Karpas-422 (cell line): Measurements from ENCODE around the gene SUV39H2. TPM values are rescaled to one million over a fixed set of nuclear protein-coding genes. Genes with fewer than 3 reads are reported as not detected.
A peak's percentile ranks its signal among the peaks of the same experiment; 100 is the strongest.

Source experiments
- DNase-seq: peaks from one replicate; pipeline ENCODE4 v3.0.0-alpha.2; 2015
- H2AFZ ChIP-seq: fragments of 200-600 bp; sonication (generic); 2 replicates; pipeline ENCODE4 v1.6.1; 2014; ENCODE audit warnings: antibody characterized with exemption, low read length, mixed read lengths
- H3K27ac ChIP-seq: fragments of 200-600 bp; sonication (generic); 2 replicates; pipeline ENCODE4 v1.5.1; 2014; ENCODE audit warnings: mild to moderate bottlenecking, low read length, moderate library complexity
- H3K27me3 ChIP-seq: fragments of 200-600 bp; sonication (generic); 2 replicates; pipeline ENCODE4 v1.6.1; 2014; ENCODE audit warnings: low read length, mixed read lengths
- H3K36me3 ChIP-seq: fragments of 200-600 bp; sonication (generic); 2 replicates; pipeline ENCODE4 v1.6.1; 2014; ENCODE audit warnings: low read length, mixed read lengths; ENCODE audit not compliant: insufficient read depth
- H3K4me1 ChIP-seq: fragments of 200-600 bp; sonication (generic); 2 replicates; pipeline ENCODE4 v1.6.1; 2014; ENCODE audit warnings: mild to moderate bottlenecking, low read length, mixed read lengths
- H3K4me2 ChIP-seq: fragments of 200-600 bp; sonication (generic); 2 replicates; pipeline ENCODE4 v1.6.1; 2014; ENCODE audit warnings: low read length, low read depth, mild to moderate bottlenecking; ENCODE audit not compliant: poor library complexity, severe bottlenecking
- H3K4me3 ChIP-seq: fragments of 200-600 bp; sonication (generic); 2 replicates; pipeline ENCODE4 v1.5.1; 2014; ENCODE audit warnings: mild to moderate bottlenecking, antibody characterized with exemption, low read length, mixed read lengths
- H3K79me2 ChIP-seq: fragments of 200-600 bp; sonication (generic); 2 replicates; pipeline ENCODE4 v1.6.1; 2014; ENCODE audit warnings: mild to moderate bottlenecking, low read length, mixed read lengths
- H3K9ac ChIP-seq: fragments of 200-600 bp; sonication (generic); 2 replicates; pipeline ENCODE4 v1.6.0; 2014; ENCODE audit warnings: low read length
- H3K9me2 ChIP-seq: fragments of 200-600 bp; sonication (generic), shearing (Covaris generic); replicated peaks from 2 replicates; pipeline ENCODE4 v1.6.0; 2014; ENCODE audit warnings: mild to moderate bottlenecking, low read length, moderate library complexity; ENCODE audit not compliant: insufficient read depth
- H3K9me3 ChIP-seq: fragments of 300-700, 200-600 bp; sonication (generic); 2 replicates; pipeline ENCODE4 v1.6.1; 2014; ENCODE audit warnings: low read length, mixed read lengths
- H4K20me1 ChIP-seq: fragments of 200-600 bp; sonication (generic); 2 replicates; pipeline ENCODE4 v1.6.1; 2014; ENCODE audit warnings: mild to moderate bottlenecking, antibody characterized with exemption, low read length, low read depth; ENCODE audit not compliant: insufficient read depth
- total RNA-seq: library from RNA; depleted of rRNA; stranded (reverse); fragments of >200 nt; shearing (Covaris generic); gene quantifications from 2 replicates; pipeline ENCODE4 v1.2.3, GENCODE V29; 2014; ENCODE audit warnings: low replicate concordance

Gene SUV39H2
- total RNA-seq, 1 experiment from 2014 or later = 23.8 TPM

GRCh38 chr10:14840178-14840577 lies 38.5 kb upstream of the SUV39H2 start:
- no peak overlapping the region for H3K27ac ChIP-seq
- no peaks in the 10 kb centered on the region for H3K9me2 ChIP-seq
- no peak for DNase-seq
- peaks cover 68% of the 10 kb centered on the region for H3K79me2 ChIP-seq
- peaks cover 44% of the 10 kb centered on the region; the same call in 1 of the 2 replicates for H3K36me3 ChIP-seq
- peak overlapping the region; percentile 5 for H3K4me2 ChIP-seq
- no peaks in the 10 kb centered on the region for H3K27me3 ChIP-seq
- H3K4me3 ChIP-seq = no peak overlapping the region
- H2AFZ ChIP-seq = no peak overlapping the region
- H3K4me1 ChIP-seq = peaks cover 17% of the 10 kb centered on the region
- peaks cover 10% of the 10 kb centered on the region; the same call in 1 of the 2 replicates for H4K20me1 ChIP-seq
- no peaks in the 10 kb centered on the region for H3K9me3 ChIP-seq
- H3K9ac ChIP-seq = no peak overlapping the region

DNA sequence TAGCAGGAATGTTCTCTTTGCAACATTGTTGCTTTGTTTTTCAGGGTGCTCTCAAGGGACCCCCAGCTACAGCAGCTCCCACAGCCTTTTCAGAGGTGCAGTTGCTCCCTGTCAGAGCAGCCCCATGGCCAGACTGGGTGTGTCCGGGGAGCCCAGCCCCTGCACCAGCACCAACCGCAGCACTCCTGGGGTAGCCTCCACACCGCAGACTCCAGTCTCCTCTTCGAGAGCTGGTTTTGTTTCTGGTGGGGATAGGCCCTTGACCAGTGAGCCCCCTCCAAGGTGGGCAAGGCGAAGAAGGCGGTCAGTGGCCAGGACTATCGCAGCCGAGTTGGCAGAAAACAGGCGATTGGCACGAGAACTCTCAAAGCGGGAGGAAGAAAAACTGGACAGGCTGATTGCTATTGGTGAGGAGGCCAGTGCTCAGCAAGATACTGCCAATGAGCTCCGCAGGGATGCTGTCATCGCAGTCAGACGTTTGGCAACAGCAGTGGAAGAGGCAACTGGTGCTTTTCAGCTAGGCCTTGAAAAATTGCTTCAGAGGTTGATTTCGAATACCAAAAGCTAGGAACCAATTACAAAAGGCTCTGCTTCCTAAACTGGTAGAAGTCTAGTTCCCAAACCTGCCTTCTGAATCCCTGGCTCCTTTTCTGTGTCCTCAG lies 35.2 kb upstream of the SUV39H2 start:
- Histone ChIP-seq H3K9me2 (no peaks in the 10 kb centered on the region), H3K9ac (no peak overlapping the region), H3K27me3 (no peaks in the 10 kb centered on the region), H3K4me3 (no peak overlapping the region), H3K79me2 (peaks cover 84% of the 10 kb centered on the region), H3K4me1 (peaks cover 10% of the 10 kb centered on the region), H3K4me2 (no peak overlapping the region), H2AFZ (no peak overlapping the region), H4K20me1 (peaks cover 10% of the 10 kb centered on the region; the same call in 1 of the 2 replicates), H3K36me3 (peaks cover 49% of the 10 kb centered on the region; the same call in 1 of the 2 replicates), H3K27ac (no peak overlapping the region), H3K9me3 (no peaks in the 10 kb centered on the region)
- no peak for DNase-seq

GRCh38 chr10:14844948-14845347 lies 33.7 kb upstream of the SUV39H2 start:
- Histone ChIP-seq H3K27me3 (no peaks in the 10 kb centered on the region), H3K9me3 (no peaks in the 10 kb centered on the region), H3K9me2 (no peaks in the 10 kb centered on the region), H3K79me2 (peaks cover 69% of the 10 kb centered on the region), H3K9ac (no peak overlapping the region), H3K4me1 (peaks cover 5% of the 10 kb centered on the region), H3K36me3 (peaks cover 59% of the 10 kb centered on the region; the same call in 1 of the 2 replicates), H3K27ac (no peak overlapping the region), H2AFZ (no peak overlapping the region), H3K4me2 (no peak overlapping the region), H3K4me3 (no peak overlapping the region), H4K20me1 (0 out of 2 replicates have a peak, but pooled peaks cover 4% of the 10 kb centered on the region)
- no peak for DNase-seq

DNA sequence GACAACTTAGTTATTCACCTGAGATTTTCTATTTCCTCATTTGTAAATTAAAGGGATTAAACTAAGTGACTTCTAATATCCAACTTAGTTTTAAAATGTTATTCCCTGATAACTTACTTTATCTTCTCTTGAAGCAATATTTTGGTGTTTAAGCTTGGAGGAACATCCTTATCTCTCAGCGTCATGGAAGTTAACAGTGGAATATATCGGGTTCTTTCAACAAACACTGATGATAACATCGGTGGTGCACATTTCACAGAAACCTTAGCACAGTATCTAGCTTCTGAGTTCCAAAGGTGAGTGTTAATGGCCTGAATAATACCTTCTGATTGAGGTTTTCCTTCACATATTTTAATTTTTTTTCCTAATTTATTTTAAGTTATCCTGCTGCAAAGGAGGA lies 26.4 kb upstream of the SUV39H2 start:
- Histone ChIP-seq H3K4me3 (no peak overlapping the region), H3K9me2 (no peaks in the 10 kb centered on the region), H3K36me3 (peaks cover 68% of the 10 kb centered on the region; the same call in 1 of the 2 replicates), H3K4me1 (no peaks in the 10 kb centered on the region), H3K9me3 (no peaks in the 10 kb centered on the region), H2AFZ (no peak overlapping the region), H3K79me2 (peaks cover 48% of the 10 kb centered on the region), H3K27me3 (no peaks in the 10 kb centered on the region), H4K20me1 (no peaks in the 10 kb centered on the region), H3K27ac (no peak overlapping the region), H3K9ac (no peak overlapping the region), H3K4me2 (no peak overlapping the region)
- DNase-seq = no peak

DNA sequence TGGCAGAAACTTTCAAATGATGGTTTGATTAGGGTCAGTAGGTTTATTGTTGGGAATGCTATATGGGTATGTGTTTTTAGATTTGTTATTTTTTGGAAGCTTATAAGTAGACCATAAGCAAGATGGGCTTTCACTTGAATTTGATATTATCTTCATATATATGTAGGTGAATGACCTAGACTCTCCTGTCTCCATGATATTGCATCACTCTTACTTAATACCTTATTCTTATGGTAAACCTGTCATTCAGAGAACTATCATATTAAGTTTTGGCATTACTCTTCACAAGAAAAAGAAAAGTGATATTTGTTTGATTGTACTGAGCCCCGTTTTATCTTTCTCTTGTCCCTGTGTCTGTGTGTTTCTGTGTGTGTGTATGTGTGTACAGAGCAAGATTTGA lies 23.2 kb upstream of the SUV39H2 start:
- peaks cover 73% of the 10 kb centered on the region; the same call in 1 of the 2 replicates for H3K36me3 ChIP-seq
- no peak overlapping the region for H3K4me3 ChIP-seq

GRCh38 chr10:14858338-14858960 lies 20.2 kb upstream of the SUV39H2 start:
- Histone ChIP-seq H3K9ac (no peak overlapping the region), H3K27me3 (no peaks in the 10 kb centered on the region), H3K4me2 (no peak overlapping the region), H3K79me2 (peaks cover 65% of the 10 kb centered on the region), H3K27ac (no peak overlapping the region), H3K9me2 (no peaks in the 10 kb centered on the region), H3K4me1 (no peaks in the 10 kb centered on the region; the same call in 1 of the 2 replicates), H3K4me3 (no peak overlapping the region), H3K9me3 (no peaks in the 10 kb centered on the region), H2AFZ (no peak overlapping the region), H4K20me1 (no peaks in the 10 kb centered on the region), H3K36me3 (peaks cover 48% of the 10 kb centered on the region)
- no peak for DNase-seq

More for the DNA sequence above, 23.2 kb upstream of the SUV39H2 start:
- Histone ChIP-seq H3K27me3 (no peaks in the 10 kb centered on the region), H3K79me2 (peaks cover 66% of the 10 kb centered on the region), H3K27ac (no peak overlapping the region), H3K9me2 (no peaks in the 10 kb centered on the region), H2AFZ (no peak overlapping the region), H4K20me1 (no peaks in the 10 kb centered on the region), H3K9me3 (no peaks in the 10 kb centered on the region), H3K4me2 (no peak overlapping the region), H3K4me1 (no peaks in the 10 kb centered on the region; the same call in 1 of the 2 replicates), H3K9ac (no peak overlapping the region)
- no peak for DNase-seq

GRCh38 chr10:14859043-14859442 lies 19.6 kb upstream of the SUV39H2 start:
- Histone ChIP-seq H3K4me1 (no peaks in the 10 kb centered on the region; the same call in 1 of the 2 replicates), H3K4me3 (no peak overlapping the region), H3K27me3 (no peaks in the 10 kb centered on the region), H4K20me1 (no peaks in the 10 kb centered on the region), H3K9me2 (no peaks in the 10 kb centered on the region), H3K27ac (no peak overlapping the region), H3K36me3 (peaks cover 46% of the 10 kb centered on the region), H3K9me3 (no peaks in the 10 kb centered on the region), H3K79me2 (peaks cover 66% of the 10 kb centered on the region), H3K4me2 (no peak overlapping the region), H2AFZ (no peak overlapping the region), H3K9ac (no peak overlapping the region)
- no peak for DNase-seq

DNA sequence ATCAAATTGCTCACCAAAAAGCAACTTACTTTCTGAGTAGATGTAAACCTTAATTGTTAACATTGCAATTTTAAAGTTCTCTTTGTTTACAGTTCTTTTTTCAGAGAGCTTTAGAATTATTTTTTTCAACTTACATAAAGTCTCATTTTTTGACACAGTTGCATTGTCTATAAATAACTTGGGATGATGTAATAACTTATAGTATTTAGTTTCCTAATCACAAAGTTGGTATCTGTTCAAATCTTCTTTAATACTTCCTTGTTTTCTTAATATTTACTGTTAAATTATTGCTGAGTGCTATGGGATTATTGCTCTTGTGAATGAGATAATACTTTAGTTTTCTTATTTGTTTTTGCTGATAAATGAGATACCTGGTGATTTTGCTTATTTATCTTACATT lies 18.9 kb upstream of the SUV39H2 start:
- H3K4me3 ChIP-seq = no peak overlapping the region
- no peaks in the 10 kb centered on the region; the same call in 1 of the 2 replicates for H3K4me1 ChIP-seq
- no peaks in the 10 kb centered on the region for H3K9me3 ChIP-seq
- H3K9me2 ChIP-seq = no peaks in the 10 kb centered on the region
- no peak overlapping the region for H2AFZ ChIP-seq
- no peak overlapping the region for H3K4me2 ChIP-seq
- H3K27me3 ChIP-seq = no peaks in the 10 kb centered on the region
- DNase-seq = no peak
- H4K20me1 ChIP-seq = no peaks in the 10 kb centered on the region
- H3K79me2 ChIP-seq = peaks cover 59% of the 10 kb centered on the region
- peaks cover 39% of the 10 kb centered on the region for H3K36me3 ChIP-seq
- H3K9ac ChIP-seq = no peak overlapping the region
- H3K27ac ChIP-seq = no peak overlapping the region; the same call in 1 of the 2 replicates
